Measurements from ENCODE around the gene ATG7.

ATG7 gene

GRCh38 chr3:11271986-11272904 is at the start of gene ATG7:
Gene ATG7, plus strand, starts transcription at chr3:11272397. Its CDS starts 26,299 bp downstream, at chr3:11298696.
- DNase-seq = peak; percentile 97

GRCh38 chr3:11224010-11224409 is 48.2 kb upstream of the ATG7 start:
- no peak for DNase-seq

- DNase-seq = no peak
These were observed 47.3 kb upstream of the ATG7 start for GRCh38 chr3:11224870-11225229.

- no peak for DNase-seq
These were observed 46.2 kb upstream of the ATG7 start for GRCh38 chr3:11226042-11226370.

GRCh38 chr3:11228041-11228440 is 44.2 kb upstream of the ATG7 start:
- DNase-seq = no peak

- no peak for DNase-seq
These were observed 42.1 kb upstream of the ATG7 start for GRCh38 chr3:11230125-11230524.

- DNase-seq = no peak
These were observed 41.4 kb upstream of the ATG7 start for GRCh38 chr3:11230832-11231231.

GRCh38 chr3:11235385-11235784 is 36.8 kb upstream of the ATG7 start:
- DNase-seq = no peak

- no peak for DNase-seq
These were observed 35.4 kb upstream of the ATG7 start for GRCh38 chr3:11236588-11237461.

- DNase-seq = no peak
These were observed 34.1 kb upstream of the ATG7 start for GRCh38 chr3:11238060-11238459.

GRCh38 chr3:11238880-11239279 is 33.3 kb upstream of the ATG7 start:
- no peak for DNase-seq

GRCh38 chr3:11239796-11240195 is 32.4 kb upstream of the ATG7 start:
- DNase-seq = no peak

GRCh38 chr3:11240496-11240895 is 31.7 kb upstream of the ATG7 start:
- DNase-seq = no peak

GRCh38 chr3:11244121-11244677 is 28.0 kb upstream of the ATG7 start:
- DNase-seq = no peak

GRCh38 chr3:11245276-11245675 is 26.9 kb upstream of the ATG7 start:
- no peak for DNase-seq

GRCh38 chr3:11245827-11246662 is 26.2 kb upstream of the ATG7 start:
- DNase-seq = no peak

- DNase-seq = no peak
These were observed 25.6 kb upstream of the ATG7 start for GRCh38 chr3:11246663-11246970.

- DNase-seq = no peak
These were observed 24.8 kb upstream of the ATG7 start for GRCh38 chr3:11247362-11247761.

GRCh38 chr3:11248596-11248995 is 23.6 kb upstream of the ATG7 start:
- no peak for DNase-seq

GRCh38 chr3:11250902-11251806 is 21.0 kb upstream of the ATG7 start:
- DNase-seq = no peak

- no peak for DNase-seq
These were observed 20.4 kb upstream of the ATG7 start for GRCh38 chr3:11251807-11252176.

- no peak for DNase-seq
These were observed 17.3 kb upstream of the ATG7 start for GRCh38 chr3:11254876-11255275.
